T-helper 1 cell (primary cell): ENCODE results near the gene CRYBB1.
A peak's percentile ranks its signal among the peaks of the same experiment; 100 is the strongest.
"Not testable (repeated sequence)": the region's sequence is repeated elsewhere in the genome, so short reads cannot be mapped to it uniquely, and the experiment has no call there.

ENCODE experiments used
- DNase-seq, 5 donors: peaks; one replicate each; pipeline ENCODE4 v3.0.0-alpha.2; 2012 to 2020

Gene CRYBB1

GRCh38 chr22:26635117-26635516 is 17.3 kb upstream of the CRYBB1 start:
- DNase-seq, result no peak

- DNase-seq, result no peak
These were observed 16.4 kb upstream of the CRYBB1 start for GRCh38 chr22:26634189-26634588.

- DNase-seq, result no peak
These were observed 14.8 kb upstream of the CRYBB1 start for GRCh38 chr22:26632422-26633155.

- no peak for DNase-seq
These were observed 13.5 kb upstream of the CRYBB1 start for GRCh38 chr22:26631282-26631681.

- no peak for DNase-seq
These were observed 12.3 kb upstream of the CRYBB1 start for GRCh38 chr22:26629988-26630761.

GRCh38 chr22:26624803-26625202 is 7.0 kb upstream of the CRYBB1 start:
- DNase-seq, result no peak

GRCh38 chr22:26623984-26624383 is 6.2 kb upstream of the CRYBB1 start:
- DNase-seq, result no peak

- DNase-seq, result no peak
These were observed 3.8 kb upstream of the CRYBB1 start, which contains the start of gene CRYBA4 for GRCh38 chr22:26621663-26622062. Gene CRYBA4, plus strand, starts transcription at chr22:26621963. Its CDS starts 634 bp downstream, at chr22:26622597.

GRCh38 chr22:26620197-26620596 is 2.4 kb upstream of the CRYBB1 start:
- no peak for DNase-seq

GRCh38 chr22:26619510-26619909 is 1.7 kb upstream of the CRYBB1 start:
- no peak for DNase-seq

- DNase-seq, result no peak
These were observed 628 bp upstream of the CRYBB1 start for GRCh38 chr22:26618455-26618854.

- DNase-seq, result no peak
These were observed 1.2 kb downstream of the CRYBB1 start for GRCh38 chr22:26616650-26617049.

- DNase-seq, result no peak
These were observed 1.9 kb downstream of the CRYBB1 start for GRCh38 chr22:26615830-26616435.

GRCh38 chr22:26615149-26615548 is 2.7 kb downstream of the CRYBB1 start:
- DNase-seq, result no peak

- DNase-seq, result no peak
These were observed 3.5 kb downstream of the CRYBB1 start for GRCh38 chr22:26614322-26614721.

- DNase-seq, result not testable (repeated sequence)
These were observed 4.1 kb downstream of the CRYBB1 start for GRCh38 chr22:26613753-26614152.

- no peak for DNase-seq
These were observed 5.2 kb downstream of the CRYBB1 start for GRCh38 chr22:26612652-26613051.

- DNase-seq, result no peak
These were observed 6.8 kb downstream of the CRYBB1 start for GRCh38 chr22:26610996-26611395.

GRCh38 chr22:26610072-26610958 is 7.5 kb downstream of the CRYBB1 start:
- DNase-seq, result peak in 1 of 5 donors; percentile 84

- DNase-seq, result no peak
These were observed 8.5 kb downstream of the CRYBB1 start for GRCh38 chr22:26609287-26609686.

- DNase-seq, result no peak
These were observed 9.7 kb downstream of the CRYBB1 start for GRCh38 chr22:26608129-26608528.

- DNase-seq, result no peak
These were observed 11.2 kb downstream of the CRYBB1 start for GRCh38 chr22:26606611-26607010.

- no peak for DNase-seq
These were observed 13.5 kb downstream of the CRYBB1 start for GRCh38 chr22:26604368-26604767.
